Measurements from ENCODE around the gene GPSM3. TPM values are rescaled to one million over a fixed set of nuclear protein-coding genes. Genes with fewer than 3 reads are reported as not detected.
"Not testable (repeated sequence)": the region's sequence is repeated elsewhere in the genome, so short reads cannot be mapped to it uniquely, and the experiment has no call there.

The GPSM3 gene
- polyA plus RNA-seq, 1 donor (not counting 4 experiments of a cell fraction or from before 2014, with no cell fraction given): 3.6 TPM

DNA sequence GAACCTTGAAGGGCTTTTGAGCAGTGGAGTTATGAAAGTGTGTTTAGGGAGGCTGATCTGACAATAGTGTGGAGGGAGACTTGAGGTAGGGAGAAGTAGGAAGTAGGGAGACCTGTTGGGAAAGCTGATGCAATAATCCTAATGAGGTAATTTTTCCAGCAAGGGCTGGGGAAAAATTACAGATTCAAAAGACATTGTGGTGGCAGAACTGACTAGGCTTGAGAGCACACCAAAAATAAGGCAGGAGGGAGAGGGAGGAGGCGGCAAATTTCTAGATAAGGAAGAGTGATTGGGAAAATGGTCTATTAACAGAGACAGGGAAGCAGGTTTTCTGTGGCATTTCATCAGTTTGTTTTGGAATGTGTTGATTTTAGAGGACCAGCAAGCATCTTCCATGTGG, 46.2 kb downstream of the GPSM3 start:
- H3K36me3 ChIP-seq (ENCODE audit: control insufficient read depth in 2 of 2, extremely low read depth in 1 of 2, insufficient read depth in 2 of 2, low read length in 2 of 2): no peaks in the 10 kb centered on the region
- peaks cover 4% of the 10 kb centered on the region for H3K27me3 ChIP-seq (ENCODE audit: control insufficient read depth, extremely low read depth, insufficient read depth, low read length)
- no peak for TF ChIP-seq EZH2 (IDR thresholded peaks at IDR 0.05; ENCODE audit: low read length)
- TF ChIP-seq, protein P1, sequence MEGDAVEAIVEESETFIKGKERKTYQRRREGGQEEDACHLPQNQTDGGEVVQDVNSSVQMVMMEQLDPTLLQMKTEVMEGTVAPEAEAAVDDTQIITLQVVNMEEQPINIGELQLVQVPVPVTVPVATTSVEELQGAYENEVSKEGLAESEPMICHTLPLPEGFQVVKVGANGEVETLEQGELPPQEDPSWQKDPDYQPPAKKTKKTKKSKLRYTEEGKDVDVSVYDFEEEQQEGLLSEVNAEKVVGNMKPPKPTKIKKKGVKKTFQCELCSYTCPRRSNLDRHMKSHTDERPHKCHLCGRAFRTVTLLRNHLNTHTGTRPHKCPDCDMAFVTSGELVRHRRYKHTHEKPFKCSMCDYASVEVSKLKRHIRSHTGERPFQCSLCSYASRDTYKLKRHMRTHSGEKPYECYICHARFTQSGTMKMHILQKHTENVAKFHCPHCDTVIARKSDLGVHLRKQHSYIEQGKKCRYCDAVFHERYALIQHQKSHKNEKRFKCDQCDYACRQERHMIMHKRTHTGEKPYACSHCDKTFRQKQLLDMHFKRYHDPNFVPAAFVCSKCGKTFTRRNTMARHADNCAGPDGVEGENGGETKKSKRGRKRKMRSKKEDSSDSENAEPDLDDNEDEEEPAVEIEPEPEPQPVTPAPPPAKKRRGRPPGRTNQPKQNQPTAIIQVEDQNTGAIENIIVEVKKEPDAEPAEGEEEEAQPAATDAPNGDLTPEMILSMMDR (optimal IDR thresholded peaks at IDR 0.05 in 1 of 3, IDR thresholded peaks at IDR 0.05 in 1 of 3, conservative IDR thresholded peaks at IDR 0.05 in 1 of 3; ENCODE audit: extremely low read depth in 1 of 3, insufficient read depth in 2 of 3, low read length in 3 of 3): no peak
- FAIRE-seq (no peak), DNase-seq (ENCODE audit: low read depth, low spot score) (no peak)
- H3K4me3 ChIP-seq (ENCODE audit: control insufficient read depth in 2 of 3, extremely low read depth in 1 of 3, insufficient read depth in 2 of 3, low read depth in 1 of 3, low read length in 3 of 3): no peak overlapping the region
- H4K20me1 ChIP-seq (ENCODE audit: control insufficient read depth, extremely low read depth, insufficient read depth, low read length): no peaks in the 10 kb centered on the region
- H3K9ac ChIP-seq (ENCODE audit: control insufficient read depth, extremely low read depth, insufficient read depth, low read length): no peak overlapping the region
- dilution Hi-C loops (cut with MboI; ENCODE audit: extremely low pct_ligation_motif_present, low sequenced_read_pairs): no loop called here
- H3K4me2 ChIP-seq (ENCODE audit: control insufficient read depth, extremely low read depth, insufficient read depth, low read depth, low read length): no peak overlapping the region
- H3K9me3 ChIP-seq (ENCODE audit: control insufficient read depth, low read depth, low read length): no peaks in the 10 kb centered on the region
- H3K4me1 ChIP-seq (ENCODE audit: control insufficient read depth, extremely low read depth, insufficient read depth, low read length): no peaks in the 10 kb centered on the region
- no peak overlapping the region for H2AFZ ChIP-seq (ENCODE audit: control insufficient read depth, low read length)
- no peaks in the 10 kb centered on the region for H3K79me2 ChIP-seq (ENCODE audit: control insufficient read depth, insufficient read depth, low read length)
- no peaks in the 10 kb centered on the region for H3K9me1 ChIP-seq (ENCODE audit: control insufficient read depth, extremely low read depth, insufficient read depth, low read length)
- H3K27ac ChIP-seq (ENCODE audit: control insufficient read depth, insufficient read depth, low read length): no peak overlapping the region

DNA sequence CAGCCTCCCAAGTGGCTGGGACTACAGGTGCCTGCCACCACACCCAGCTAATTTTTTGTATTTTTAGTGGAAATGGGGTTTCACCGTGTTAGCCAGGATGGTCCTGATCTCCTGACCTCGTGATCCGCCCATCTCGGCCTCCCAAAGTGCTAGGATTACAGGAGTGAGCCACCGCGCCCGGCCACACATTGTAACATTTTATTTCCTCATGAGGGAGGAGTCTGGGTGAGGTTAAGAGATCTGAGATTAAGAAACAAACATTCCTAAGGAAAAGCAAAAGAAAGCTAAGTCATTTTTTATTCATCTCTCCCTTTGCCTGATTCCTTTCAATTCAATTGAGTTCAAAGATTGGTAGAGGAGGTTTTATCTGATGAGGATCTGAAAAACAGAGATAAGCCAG, 48.2 kb downstream of the GPSM3 start:
- dilution Hi-C loops (cut with MboI; ENCODE audit: extremely low pct_ligation_motif_present, low sequenced_read_pairs); H4K20me1 ChIP-seq (ENCODE audit: control insufficient read depth, extremely low read depth, insufficient read depth, low read length); H3K9me3 ChIP-seq (ENCODE audit: control insufficient read depth, low read depth, low read length); H3K4me2 ChIP-seq (ENCODE audit: control insufficient read depth, extremely low read depth, insufficient read depth, low read depth, low read length); H3K4me3 ChIP-seq (ENCODE audit: control insufficient read depth in 2 of 3, extremely low read depth in 1 of 3, insufficient read depth in 2 of 3, low read depth in 1 of 3, low read length in 3 of 3); H2AFZ ChIP-seq (ENCODE audit: control insufficient read depth, low read length); H3K4me1 ChIP-seq (ENCODE audit: control insufficient read depth, extremely low read depth, insufficient read depth, low read length); DNase-seq (ENCODE audit: low read depth, low spot score); H3K9me1 ChIP-seq (ENCODE audit: control insufficient read depth, extremely low read depth, insufficient read depth, low read length); H3K9ac ChIP-seq (ENCODE audit: control insufficient read depth, extremely low read depth, insufficient read depth, low read length); FAIRE-seq; H3K79me2 ChIP-seq (ENCODE audit: control insufficient read depth, insufficient read depth, low read length); H3K36me3 ChIP-seq (ENCODE audit: control insufficient read depth in 2 of 2, extremely low read depth in 1 of 2, insufficient read depth in 2 of 2, low read length in 2 of 2); H3K27me3 ChIP-seq (ENCODE audit: control insufficient read depth, extremely low read depth, insufficient read depth, low read length); H3K27ac ChIP-seq (ENCODE audit: control insufficient read depth, insufficient read depth, low read length): not testable (repeated sequence)

Small RNA genes lying within 50 kb of the gene (small RNA-seq; reads per million reads assigned to genes)
- gene AL662884.1 (ENCODE audit: insufficient read length in 3 of 3, low read depth in 3 of 3, low replicate concordance in 1 of 3) (0 reads per million in 3 experiments), gene MIR6833 (ENCODE audit: insufficient read length in 3 of 3, low read depth in 3 of 3, low replicate concordance in 1 of 3) (0 reads per million in 3 experiments)

Other genes with a start within 250 kb of the GPSM3 start
- gene CFB, start 246.5 kb downstream of the GPSM3 start, polyA plus RNA-seq: 0.84 to 2.9 TPM (median 2.5 TPM) in 3 replicates
- 45.1 to 57.9 TPM (median 51.9 TPM) in 3 replicates for gene NELFE, start 233.7 kb downstream of the GPSM3 start, polyA plus RNA-seq
- gene SKIC2, start 233.5 kb downstream of the GPSM3 start, polyA plus RNA-seq: 24.5 to 37.7 TPM (median 37.5 TPM) in 3 replicates
- 7.0 to 10.4 TPM (median 7.6 TPM) in 3 replicates for gene DXO, start 220.5 kb downstream of the GPSM3 start, polyA plus RNA-seq
- gene C4A, start 210.6 kb downstream of the GPSM3 start, polyA plus RNA-seq: 1.2 to 2.9 TPM (median 1.4 TPM) in 3 replicates
- 1.3 to 2.8 TPM (median 1.8 TPM) in 3 replicates for gene C4B, start 177.8 kb downstream of the GPSM3 start, polyA plus RNA-seq
- 0.04 to 0.05 TPM in 2 of 3 replicates, not detected in the other for gene CYP21A2, start 154.2 kb downstream of the GPSM3 start, polyA plus RNA-seq
- 0.02 to 0.25 TPM (median 0.06 TPM) in 3 replicates for gene TNXB, start 83.3 kb downstream of the GPSM3 start, polyA plus RNA-seq
- gene ATF6B, start 64.4 kb downstream of the GPSM3 start, polyA plus RNA-seq: 30.4 to 51.2 TPM (median 37.9 TPM) in 3 replicates
- 4.2 to 5.6 TPM (median 4.9 TPM) in 3 replicates for gene FKBPL, start 62.4 kb downstream of the GPSM3 start, polyA plus RNA-seq
- gene PRRT1, start 40.7 kb downstream of the GPSM3 start, polyA plus RNA-seq: 0.09 to 0.17 TPM (median 0.09 TPM) in 3 replicates
- 15.0 to 21.0 TPM (median 15.6 TPM) in 3 replicates for gene PPT2, start 38.5 kb downstream of the GPSM3 start, polyA plus RNA-seq
- gene EGFL8, start 28.0 kb downstream of the GPSM3 start, polyA plus RNA-seq: 1.7 to 4.2 TPM (median 3.7 TPM) in 3 replicates
- gene AGPAT1, start 16.6 kb downstream of the GPSM3 start, polyA plus RNA-seq: 46.4 to 85.1 TPM (median 54.7 TPM) in 3 replicates
- gene RNF5, start 14.2 kb downstream of the GPSM3 start, polyA plus RNA-seq: 29.6 to 43.2 TPM (median 33.2 TPM) in 3 replicates
- gene AGER, start 8.4 kb downstream of the GPSM3 start, polyA plus RNA-seq: 2.0 to 2.4 TPM (median 2.4 TPM) in 3 replicates
- gene PBX2, start 2.4 kb downstream of the GPSM3 start, polyA plus RNA-seq: 43.5 to 54.9 TPM (median 44.0 TPM) in 3 replicates
- gene NOTCH4, start 31.4 kb upstream of the GPSM3 start, polyA plus RNA-seq: 0.07 to 0.13 TPM (median 0.11 TPM) in 3 replicates
- not detected in 3 replicates for gene TSBP1, start 179.3 kb upstream of the GPSM3 start, polyA plus RNA-seq
- gene BTNL2, start 214.5 kb upstream of the GPSM3 start, polyA plus RNA-seq: not detected in 3 replicates
- gene HLA-DRA, start 247.2 kb upstream of the GPSM3 start, polyA plus RNA-seq: 0.21 to 2.4 TPM in 2 of 3 replicates, not detected in the other